ENCODE data around the gene TRPT1.

TRPT1 gene

DNA sequence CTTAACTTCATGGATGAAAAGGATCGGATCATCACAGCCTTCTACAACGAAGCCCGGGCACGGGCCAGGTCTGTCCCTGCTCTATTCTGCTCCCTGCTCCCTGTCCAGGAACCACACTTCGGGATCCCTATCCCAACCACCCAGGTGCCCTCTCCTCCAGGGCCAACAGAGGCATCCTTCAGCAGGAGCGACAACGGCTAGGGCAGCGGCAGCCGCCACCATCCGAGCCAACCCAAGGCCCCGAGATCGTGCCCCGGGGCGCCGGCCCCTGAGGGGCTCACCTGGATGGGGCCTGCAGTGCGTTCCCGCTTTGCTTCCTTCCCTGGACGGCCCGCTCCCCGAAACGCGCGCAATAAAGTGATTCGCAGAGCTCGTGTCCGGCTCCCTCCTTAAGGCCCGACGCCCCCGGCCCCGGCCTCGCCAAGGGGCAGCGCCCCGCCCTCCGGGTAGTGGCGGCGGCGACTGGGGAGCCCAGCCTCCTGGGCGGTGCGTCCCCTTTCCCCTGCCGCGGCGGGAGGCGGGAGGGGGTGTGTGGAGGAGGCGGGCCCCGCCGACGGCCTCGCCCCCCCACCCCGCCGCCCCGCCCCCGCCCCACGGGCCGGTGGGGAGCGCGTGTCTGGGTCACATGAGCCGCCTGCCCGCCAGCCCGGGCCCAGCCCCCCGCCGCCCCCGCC is 8.1 kb upstream of the TRPT1 start, which contains the start of gene VEGFB:
TSS of gene VEGFB (plus strand) at position 672 of the 674 bp plus-strand sequence. CDS start 250 bp downstream, outside the sequence.
- peaks cover 5% of the 10 kb centered on the region in 2 donors for H3K36me3 ChIP-seq (replicated peaks in 1 of 2; ENCODE audit: control insufficient read depth in 2 of 2, insufficient read depth in 2 of 2, low read length in 2 of 2)
- H2BK15ac ChIP-seq (ENCODE audit: low read length): peak within 1 kb of the TSS; percentile 72
- H3K27ac ChIP-seq (replicated peaks; ENCODE audit: low read length): no peak within 1 kb of the TSS
- peak within 1 kb of the TSS; percentile 90 for H2AK5ac ChIP-seq (ENCODE audit: low read depth, low read length)
- H3K4me1 ChIP-seq (ENCODE audit: control insufficient read depth in 2 of 2, insufficient read depth in 1 of 2, low read depth in 1 of 2, low read length in 2 of 2): peaks cover 8 to 14% of the 10 kb centered on the region in 2 donors
- DNase-seq (ENCODE audit: low spot score): no peak
- no peaks in the 10 kb centered on the region for H3K9me3 ChIP-seq (replicated peaks in 1 of 2; ENCODE audit: control insufficient read depth in 2 of 2, insufficient read depth in 1 of 2, low read depth in 1 of 2, low read length in 2 of 2)
- peak within 1 kb of the TSS; percentile 38 for H2BK120ac ChIP-seq (ENCODE audit: low read depth, low read length)
- H2BK5ac ChIP-seq (ENCODE audit: low read length): peak within 1 kb of the TSS; percentile 59
- WGBS, 2 donors (ENCODE audit: extremely low coverage in 2 of 2, insufficient read length in 2 of 2, insufficient replicate concordance in 1 of 2): no CpG with 5 or more reads among the region's 62 CpGs
- peak within 1 kb of the TSS; percentile 71 for H3K23ac ChIP-seq (ENCODE audit: low read depth, low read length, poor library complexity)
- peak within 1 kb of the TSS; percentile 88 for H3K4me2 ChIP-seq (ENCODE audit: insufficient read depth, low read length, poor library complexity, severe bottlenecking)
- no peak within 1 kb of the TSS for H2BK12ac ChIP-seq (ENCODE audit: low read length)
- peaks cover 0 to 36% (median 0%) of the 10 kb centered on the region in 3 experiments for H3K27me3 ChIP-seq (ENCODE audit: control insufficient read depth in 3 of 3, insufficient read depth in 3 of 3, low read depth in 1 of 3, low read length in 3 of 3)
- H3K79me1 ChIP-seq (ENCODE audit: low read depth, low read length): peaks cover 5% of the 10 kb centered on the region
- peak within 1 kb of the TSS; percentile 91 for H3K18ac ChIP-seq (ENCODE audit: low read length)
- peak within 1 kb of the TSS; percentile 88 for H3K9ac ChIP-seq (ENCODE audit: low read depth, low read length, poor library complexity)
- H2AFZ ChIP-seq (ENCODE audit: low read length): no peak within 1 kb of the TSS
- peak within 1 kb of the TSS; percentile 91 for H3K4ac ChIP-seq (ENCODE audit: low read length)
- peak within 1 kb of the TSS in 1 of 2 donors; percentile 85 for H3K4me3 ChIP-seq (ENCODE audit: low read length in 2 of 2)
- no peak within 1 kb of the TSS for H3K14ac ChIP-seq (ENCODE audit: low read length)
- H4K8ac ChIP-seq (ENCODE audit: low read depth, low read length): no peak within 1 kb of the TSS
- H4K91ac ChIP-seq (ENCODE audit: low read depth, low read length, poor library complexity): no peak within 1 kb of the TSS

DNA sequence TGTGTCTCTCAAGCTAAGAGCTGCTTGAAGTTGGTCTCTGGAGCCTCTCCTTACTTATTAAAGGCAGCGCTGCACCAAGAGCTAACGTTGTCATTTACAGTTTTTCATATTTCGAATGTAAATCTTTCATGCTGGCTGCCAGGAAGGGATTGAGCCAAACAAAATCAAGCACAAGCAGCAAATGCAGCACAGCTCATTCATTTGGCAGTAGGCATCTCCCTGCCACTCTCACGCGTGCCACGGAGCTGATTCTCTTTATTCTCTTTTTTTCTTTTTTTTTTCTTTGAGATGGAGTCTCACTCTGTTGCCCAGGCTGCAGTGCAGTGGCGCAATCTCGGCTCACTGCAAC is 7.0 kb upstream of the TRPT1 start:
- no peak overlapping the region for H2BK12ac ChIP-seq (ENCODE audit: low read length)
- H3K27me3 ChIP-seq (ENCODE audit: control insufficient read depth in 3 of 3, insufficient read depth in 3 of 3, low read depth in 1 of 3, low read length in 3 of 3): peaks cover 0 to 36% (median 0%) of the 10 kb centered on the region in 3 experiments
- H2BK15ac ChIP-seq (ENCODE audit: low read length): no peak overlapping the region
- no peak overlapping the region for H3K27ac ChIP-seq (replicated peaks; ENCODE audit: low read length)
- no peak for DNase-seq (ENCODE audit: low spot score)
- H3K14ac ChIP-seq (ENCODE audit: low read length): no peak overlapping the region
- peaks cover 8 to 14% of the 10 kb centered on the region in 2 donors for H3K4me1 ChIP-seq (ENCODE audit: control insufficient read depth in 2 of 2, insufficient read depth in 1 of 2, low read depth in 1 of 2, low read length in 2 of 2)
- peaks cover 4 to 5% of the 10 kb centered on the region in 2 donors for H3K36me3 ChIP-seq (replicated peaks in 1 of 2; ENCODE audit: control insufficient read depth in 2 of 2, insufficient read depth in 2 of 2, low read length in 2 of 2)
- no CpG with 5 or more reads among the region's 8 CpGs for WGBS, 2 donors (ENCODE audit: extremely low coverage in 2 of 2, insufficient read length in 2 of 2, insufficient replicate concordance in 1 of 2)
- no peak overlapping the region for H3K9ac ChIP-seq (ENCODE audit: low read depth, low read length, poor library complexity)
- no peak overlapping the region for H2BK5ac ChIP-seq (ENCODE audit: low read length)
- no peak overlapping the region for H3K4ac ChIP-seq (ENCODE audit: low read length)
- no peak overlapping the region for H3K4me3 ChIP-seq (ENCODE audit: low read length in 2 of 2)
- peak overlapping the region; percentile 48 for H4K91ac ChIP-seq (ENCODE audit: low read depth, low read length, poor library complexity)
- H3K23ac ChIP-seq (ENCODE audit: low read depth, low read length, poor library complexity): peak overlapping the region; percentile 89
- no peak overlapping the region for H2BK120ac ChIP-seq (ENCODE audit: low read depth, low read length)
- H4K8ac ChIP-seq (ENCODE audit: low read depth, low read length): no peak overlapping the region
- peaks cover 5% of the 10 kb centered on the region for H3K79me1 ChIP-seq (ENCODE audit: low read depth, low read length)
- no peak overlapping the region for H3K4me2 ChIP-seq (ENCODE audit: insufficient read depth, low read length, poor library complexity, severe bottlenecking)
- H3K9me3 ChIP-seq (replicated peaks in 1 of 2; ENCODE audit: control insufficient read depth in 2 of 2, insufficient read depth in 1 of 2, low read depth in 1 of 2, low read length in 2 of 2): no peaks in the 10 kb centered on the region
- H3K18ac ChIP-seq (ENCODE audit: low read length): no peak overlapping the region
- no peak overlapping the region for H2AFZ ChIP-seq (ENCODE audit: low read length)
- H2AK5ac ChIP-seq (ENCODE audit: low read depth, low read length): no peak overlapping the region

DNA sequence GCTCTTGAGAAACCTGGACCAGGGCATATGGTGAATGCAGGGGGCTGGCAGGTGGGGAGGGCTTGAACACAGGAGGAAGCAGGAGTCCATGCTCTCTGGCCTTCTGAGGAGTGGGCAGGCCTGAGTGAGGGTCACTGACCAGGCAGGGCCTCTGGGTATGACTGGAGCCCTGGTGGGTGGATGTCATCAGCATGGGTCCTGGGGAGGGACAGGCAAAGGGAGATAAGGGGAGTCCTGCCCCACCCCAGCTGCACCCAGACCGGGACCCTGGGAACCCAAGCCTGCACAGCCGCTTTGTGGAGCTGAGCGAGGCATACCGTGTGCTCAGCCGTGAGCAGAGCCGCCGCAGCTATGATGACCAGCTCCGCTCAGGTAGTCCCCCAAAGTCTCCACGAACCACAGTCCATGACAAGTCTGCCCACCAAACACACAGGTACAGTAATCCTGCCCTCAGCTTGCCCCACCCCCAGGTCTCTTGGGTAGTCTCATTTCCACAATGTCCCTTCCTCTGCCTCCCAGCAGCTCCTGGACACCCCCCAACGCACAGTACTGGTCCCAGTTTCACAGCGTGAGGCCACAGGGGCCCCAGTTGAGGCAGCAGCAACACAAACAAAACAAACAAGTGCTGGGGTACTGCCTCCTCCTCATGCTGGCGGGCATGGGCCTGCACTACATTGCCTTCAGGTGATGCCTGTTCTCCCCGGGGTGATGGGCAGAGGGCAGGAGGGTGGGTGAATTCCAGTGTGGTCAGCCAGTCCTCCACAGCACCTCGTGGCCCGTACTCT is 6.4 kb upstream of the TRPT1 start:
- peaks cover 0 to 5% of the 10 kb centered on the region in 2 donors for H3K36me3 ChIP-seq (replicated peaks in 1 of 2; ENCODE audit: control insufficient read depth in 2 of 2, insufficient read depth in 2 of 2, low read length in 2 of 2)
- H2AFZ ChIP-seq (ENCODE audit: low read length): no peak overlapping the region
- no peak overlapping the region for H2BK120ac ChIP-seq (ENCODE audit: low read depth, low read length)
- H3K14ac ChIP-seq (ENCODE audit: low read length): peak overlapping the region; percentile 63
- peak overlapping the region; percentile 89 for H3K23ac ChIP-seq (ENCODE audit: low read depth, low read length, poor library complexity)
- H2AK5ac ChIP-seq (ENCODE audit: low read depth, low read length): peak overlapping the region; percentile 60
- H3K9me3 ChIP-seq (replicated peaks in 1 of 2; ENCODE audit: control insufficient read depth in 2 of 2, insufficient read depth in 1 of 2, low read depth in 1 of 2, low read length in 2 of 2): no peaks in the 10 kb centered on the region
- no peak overlapping the region for H3K4me3 ChIP-seq (ENCODE audit: low read length in 2 of 2)
- no peak overlapping the region for H3K4ac ChIP-seq (ENCODE audit: low read length)
- DNase-seq (ENCODE audit: low spot score): no peak
- H3K79me1 ChIP-seq (ENCODE audit: low read depth, low read length): peaks cover 5% of the 10 kb centered on the region
- H4K8ac ChIP-seq (ENCODE audit: low read depth, low read length): no peak overlapping the region
- peaks cover 10 to 14% of the 10 kb centered on the region in 2 donors for H3K4me1 ChIP-seq (ENCODE audit: control insufficient read depth in 2 of 2, insufficient read depth in 1 of 2, low read depth in 1 of 2, low read length in 2 of 2)
- H3K27me3 ChIP-seq (ENCODE audit: control insufficient read depth in 3 of 3, insufficient read depth in 3 of 3, low read depth in 1 of 3, low read length in 3 of 3): peaks cover 0 to 36% (median 0%) of the 10 kb centered on the region in 3 experiments
- WGBS, 2 donors (ENCODE audit: extremely low coverage in 2 of 2, insufficient read length in 2 of 2, insufficient replicate concordance in 1 of 2): no CpG with 5 or more reads among the region's 15 CpGs
- H2BK12ac ChIP-seq (ENCODE audit: low read length): peak overlapping the region; percentile 63
- no peak overlapping the region for H3K27ac ChIP-seq (replicated peaks; ENCODE audit: low read length)
- H4K91ac ChIP-seq (ENCODE audit: low read depth, low read length, poor library complexity): peak overlapping the region; percentile 48
- no peak overlapping the region for H2BK5ac ChIP-seq (ENCODE audit: low read length)
- no peak overlapping the region for H3K4me2 ChIP-seq (ENCODE audit: insufficient read depth, low read length, poor library complexity, severe bottlenecking)
- no peak overlapping the region for H3K9ac ChIP-seq (ENCODE audit: low read depth, low read length, poor library complexity)
- peak overlapping the region; percentile 54 for H2BK15ac ChIP-seq (ENCODE audit: low read length)
- no peak overlapping the region for H3K18ac ChIP-seq (ENCODE audit: low read length)

DNA sequence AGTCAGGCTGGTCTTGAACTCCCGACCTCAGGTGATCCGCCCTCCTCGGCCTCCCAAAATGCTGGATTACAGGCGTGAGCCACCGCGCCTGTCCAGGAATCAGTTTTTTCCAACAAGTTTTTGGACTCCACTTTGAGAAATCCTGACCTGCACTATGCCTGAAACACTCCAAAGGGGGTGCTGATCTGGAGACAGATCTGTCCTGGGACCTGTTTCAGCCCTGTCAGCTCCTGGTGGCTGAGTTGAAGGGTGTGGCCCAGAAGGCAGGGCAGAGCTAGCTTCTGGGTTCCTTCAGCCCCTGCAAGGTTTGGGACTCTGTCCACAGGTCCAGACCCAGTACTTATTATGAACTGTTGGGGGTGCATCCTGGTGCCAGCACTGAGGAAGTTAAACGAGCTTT is 5.6 kb upstream of the TRPT1 start:
- Histone ChIP-seq H3K9ac (ENCODE audit: low read depth, low read length, poor library complexity) (no peak overlapping the region), H4K8ac (ENCODE audit: low read depth, low read length) (no peak overlapping the region), H3K14ac (ENCODE audit: low read length) (no peak overlapping the region), H4K91ac (ENCODE audit: low read depth, low read length, poor library complexity) (no peak overlapping the region), H3K4ac (ENCODE audit: low read length) (no peak overlapping the region), H3K27me3 (ENCODE audit: control insufficient read depth in 3 of 3, insufficient read depth in 3 of 3, low read depth in 1 of 3, low read length in 3 of 3) (peaks cover 0 to 36% (median 0%) of the 10 kb centered on the region in 3 experiments), H3K79me1 (ENCODE audit: low read depth, low read length) (peaks cover 5% of the 10 kb centered on the region), H3K4me2 (ENCODE audit: insufficient read depth, low read length, poor library complexity, severe bottlenecking) (no peak overlapping the region), H2AFZ (ENCODE audit: low read length) (no peak overlapping the region), H3K23ac (ENCODE audit: low read depth, low read length, poor library complexity) (no peak overlapping the region), H3K9me3 (replicated peaks in 1 of 2; ENCODE audit: control insufficient read depth in 2 of 2, insufficient read depth in 1 of 2, low read depth in 1 of 2, low read length in 2 of 2) (no peaks in the 10 kb centered on the region), H3K36me3 (replicated peaks in 1 of 2; ENCODE audit: control insufficient read depth in 2 of 2, insufficient read depth in 2 of 2, low read length in 2 of 2) (peaks cover 0 to 5% of the 10 kb centered on the region in 2 donors), H3K4me3 (ENCODE audit: low read length in 2 of 2) (peak overlapping the region in 1 of 2 donors; percentile 20), H2BK5ac (ENCODE audit: low read length) (no peak overlapping the region), H2BK15ac (ENCODE audit: low read length) (no peak overlapping the region), H2BK12ac (ENCODE audit: low read length) (no peak overlapping the region), H2AK5ac (ENCODE audit: low read depth, low read length) (no peak overlapping the region), H3K4me1 (ENCODE audit: control insufficient read depth in 2 of 2, insufficient read depth in 1 of 2, low read depth in 1 of 2, low read length in 2 of 2) (peaks cover 18% of the 10 kb centered on the region in 2 donors), H3K27ac (replicated peaks; ENCODE audit: low read length) (no peak overlapping the region), H2BK120ac (ENCODE audit: low read depth, low read length) (no peak overlapping the region), H3K18ac (ENCODE audit: low read length) (no peak overlapping the region)
- no CpG with 5 or more reads among the region's 7 CpGs for WGBS, 2 donors (ENCODE audit: extremely low coverage in 2 of 2, insufficient read length in 2 of 2, insufficient replicate concordance in 1 of 2)
- no peak for DNase-seq (ENCODE audit: low spot score)
